K562 (cell line): ENCODE results near the gene THOC7. TPM values are rescaled to one million over a fixed set of nuclear protein-coding genes. Genes with fewer than 3 reads are reported as not detected.

Experiments
- ATAC-seq: fragments of 200-7000 bp; cut with Tn5 transposase; 3 replicates; pipeline ENCODE4 v1.9.1; 2020; ENCODE audit warnings: moderate library complexity
- BruUV-seq: library from RNA; stranded (reverse); fragments of 400-500 nt; replicated peaks from 2 replicates; lab custom pipeline; 2021; lab: Mats Ljungman, UMichigan
- CTCF ChIA-PET: fragments of 300-600 bp; formaldehyde crosslinking; extraction: SDS; loops from one replicate; lab custom pipeline; 2021; ENCODE audit warnings: low intra/inter-chr PET ratio; lab: Yijun Ruan, JAX
- POLR2A ChIA-PET: fragments of 300-600, 350-650 bp; sonication (Branson Sonifier 250); formaldehyde crosslinking; extraction: SDS; loops from one replicate; lab custom pipeline; 2021; ENCODE audit warnings: antibody characterized with exemption, inconsistent platforms; lab: Yijun Ruan, JAX
- DNase-seq, 4 experiments: peaks; one replicate each; pipeline versions ENCODE4 v3.0.0 to v3.0.0-alpha.2; 2011 to 2018; ENCODE audit warnings: low spot score in 3 of 4, mixed read lengths in 3 of 4; ENCODE audit errors: extremely low read depth in 1 of 4
- FAIRE-seq: peaks from 2 replicates; lab custom pipeline; 2011; peaks lifted over from hg19 to GRCh38; lab: Jason Lieb, UNC
- H2AFZ ChIP-seq: 2 replicates; pipeline ENCODE4 v1.6.0; 2011; ENCODE audit warnings: low read depth, low read length, control low read depth, inconsistent platforms
- H3K27ac ChIP-seq: fragments of 200-600 bp; 3 replicates; pipeline ENCODE4 v1.8.0; 2011; ENCODE audit warnings: low read depth, mild to moderate bottlenecking, control low read depth, inconsistent platforms, low read length, moderate library complexity, mixed read lengths; ENCODE audit errors: extremely low read depth
- H3K27me3 ChIP-seq, 2 experiments: fragments of 300-600 bp in 1 of 2; 2 replicates in 1 of 2; 3 replicates in 1 of 2; pipeline versions ENCODE4 v1.6.0 to v1.8.0; 2011; ENCODE audit warnings: inconsistent platforms in 2 of 2, low read length in 2 of 2, mild to moderate bottlenecking in 1 of 2, mixed read lengths in 1 of 2, moderate library complexity in 1 of 2; ENCODE audit not compliant: control insufficient read depth in 2 of 2, insufficient read depth in 2 of 2
- H3K36me3 ChIP-seq: fragments of 300-600 bp; 3 replicates; pipeline ENCODE4 v1.8.0; 2011; ENCODE audit warnings: mild to moderate bottlenecking, low read length, inconsistent platforms; ENCODE audit not compliant: control insufficient read depth, insufficient read depth
- H3K4me1 ChIP-seq, 2 experiments: fragments of 200-600 bp in 1 of 2; replicated peaks in 1 of 2; 2 replicates in 1 of 2; 3 replicates in 1 of 2; pipeline versions ENCODE4 v1.5.1 to v1.8.0; 2011; ENCODE audit warnings: inconsistent platforms in 2 of 2, low read length in 2 of 2, mild to moderate bottlenecking in 1 of 2, mixed read lengths in 1 of 2, moderate library complexity in 1 of 2; ENCODE audit not compliant: control insufficient read depth in 2 of 2, insufficient read depth in 2 of 2
- H3K4me2 ChIP-seq: 2 replicates; pipeline ENCODE4 v1.6.1; 2011; ENCODE audit warnings: low read length, control low read depth, inconsistent platforms, mixed read lengths; ENCODE audit not compliant: insufficient read depth
- H3K4me3 ChIP-seq: fragments of 200-600 bp; sonication (generic), shearing (Covaris generic); 2 replicates; pipeline ENCODE4 v1.5.1; 2016; ENCODE audit warnings: control low read depth, inconsistent platforms
- H3K79me2 ChIP-seq: fragments of 200-600 bp; 3 replicates; pipeline ENCODE4 v1.8.0; 2011; ENCODE audit warnings: low read length, inconsistent platforms; ENCODE audit not compliant: control insufficient read depth, insufficient read depth
- H3K9ac ChIP-seq, 2 experiments: 2 replicates each; pipeline versions ENCODE4 v1.6.0 to v1.6.1; 2011; ENCODE audit warnings: low read depth in 2 of 2, low read length in 2 of 2, control low read depth in 1 of 2, inconsistent platforms in 1 of 2, mild to moderate bottlenecking in 1 of 2, mixed read lengths in 1 of 2; ENCODE audit not compliant: insufficient read depth in 1 of 2
- H3K9me1 ChIP-seq: one replicate; pipeline ENCODE4 v1.6.0; 2011; ENCODE audit warnings: inconsistent platforms, mild to moderate bottlenecking, low read length, moderate library complexity; ENCODE audit not compliant: control insufficient read depth, insufficient read depth
- H3K9me3 ChIP-seq: replicated peaks from 2 replicates; pipeline ENCODE4 v1.5.1; 2011; ENCODE audit warnings: low read depth, low read length, inconsistent platforms; ENCODE audit not compliant: control insufficient read depth, insufficient read depth
- H4K20me1 ChIP-seq: replicated peaks from 2 replicates; pipeline ENCODE4 v1.6.1; 2011; ENCODE audit warnings: low read length, inconsistent platforms, mixed read lengths; ENCODE audit not compliant: control insufficient read depth, insufficient read depth
- BRD9 ChIP-seq: fragments of 450-650 bp; IDR thresholded peaks from 2 replicates; pipeline ENCODE4 v1.6.1; 2018; ENCODE audit warnings: low read depth; ENCODE audit not compliant: partially characterized antibody
- ESRRA ChIP-seq: fragments of 450-650 bp; IDR thresholded peaks from 2 replicates; pipeline ENCODE4 v1.6.1; 2014; ENCODE audit warnings: low read depth, mild to moderate bottlenecking, moderate library complexity, borderline replicate concordance
- KDM5B ChIP-seq: fragments of 200-600 bp; sonication (generic); IDR thresholded peaks from 2 replicates; pipeline ENCODE4 v1.6.1; 2012; ENCODE audit warnings: low read depth, mild to moderate bottlenecking, moderate library complexity, low read length, control low read depth, inconsistent platforms; ENCODE audit not compliant: insufficient replicate concordance
- PHF21A ChIP-seq: fragments of 450-650 bp; IDR thresholded peaks from 2 replicates; pipeline ENCODE4 v1.6.1; 2017; ENCODE audit warnings: low read depth, borderline replicate concordance
- PHTF2 ChIP-seq: fragments of 250-450 bp; sonication (Bioruptor Pico); IDR thresholded peaks from 2 replicates; pipeline ENCODE4 v1.5.0; 2021; ENCODE audit warnings: mild to moderate bottlenecking
- RHOXF2B ChIP-seq: fragments of 250-450 bp; sonication (Bioruptor Pico); conservative IDR thresholded peaks from 2 replicates; pipeline ENCODE4 v1.5.1; 2021
- SMARCA5 ChIP-seq: fragments of 450-650 bp; IDR thresholded peaks from 2 replicates; pipeline ENCODE4 v1.6.1; 2016
- TRIM28 ChIP-seq: fragments of 450-650 bp; IDR thresholded peaks from 2 replicates; pipeline ENCODE4 v1.6.1; 2017
- ZNF282 ChIP-seq: sonication (generic); formaldehyde crosslinking; IDR thresholded peaks from 2 replicates; pipeline ENCODE4 v1.8.1; 2023; ENCODE audit warnings: missing genetic modification reagents
- WGBS: fragments of 100-300 bp; shearing (Covaris generic); methylation state at CpG from one replicate; pipeline ENCODE4 v1.1.6; 2016; ENCODE audit warnings: low coverage, mixed read lengths; ENCODE audit not compliant: insufficient coverage; ENCODE audit errors: missing lambda C conversion rate; 5-methylcytosine and 5-hydroxymethylcytosine counted together
- in situ Hi-C: fragments of 300-500 bp; cut with MboI; formaldehyde crosslinking; loops from 4 replicates; pipeline ENCODE4 v1.15.0; 2018; ENCODE audit warnings: inconsistent platforms, mixed read lengths
- intact Hi-C: fragments of 100-400 bp; cut with micrococcal nuclease; formaldehyde crosslinking; loops from 2 replicates; pipeline ENCODE4 v1.14.2; 2022
- polyA plus RNA-seq, 8 experiments: library from polyadenylated mRNA; depleted of rRNA in 4 of 8; stranded (reverse) in 5 of 8; unstranded in 3 of 8; fragments of >200 nt; fragmentation: Nextera tagmentation in 2 of 8; fragmentation: Illumina TruSeq in 1 of 8; extraction: Ambion mirVana in 2 of 8; extraction: Trizol in 1 of 8; gene quantifications; 2 replicates each; pipeline versions ENCODE4 v1.2.1 to v1.2.3, GENCODE V29; 2011 to 2014; ENCODE audit warnings: inconsistent platforms in 1 of 8, missing spikeins in 1 of 8
- total RNA-seq, 7 experiments: library from RNA; depleted of rRNA in 6 of 7; stranded (reverse); fragments of >200 nt in 6 of 7; fragmentation: Illumina TruSeq in 2 of 7; extraction: Trizol in 2 of 7; gene quantifications; 2 replicates each; pipeline versions ENCODE4 v1.2.1 to v1.2.3, GENCODE V29; 2011 to 2021; ENCODE audit warnings: low replicate concordance in 1 of 7
- TF ChIP-seq, protein P1 (sequence below): conservative IDR thresholded peaks from 2 replicates; pipeline ENCODE4 v1.6.1; 2011; ENCODE audit warnings: low read depth, mild to moderate bottlenecking, low read length; ENCODE audit not compliant: control insufficient read depth

Gene THOC7
- total and polyA plus RNA-seq, 9 of the 15 experiments (the other 6 are each of a cell fraction or from before 2014, with no cell fraction given) = 56.5 to 129 (median 94.7) TPM

GRCh38 chr3:63798544-63798943 is 65.1 kb downstream of the THOC7 start:
- H3K36me3 ChIP-seq = no peaks in the 10 kb centered on the region
- WGBS = 0% methylated on average over 2 of the region's 2 CpGs
- TF ChIP-seq PHF21A (no peak), ESRRA (no peak), ZNF282 (CRISPR knock-in tag) (no peak), KDM5B (no peak), RHOXF2B (CRISPR knock-in tag) (no peak), TRIM28 (no peak), SMARCA5 (no peak), BRD9 (no peak), PHTF2 (CRISPR knock-in tag) (no peak)
- TF ChIP-seq, protein P1, sequence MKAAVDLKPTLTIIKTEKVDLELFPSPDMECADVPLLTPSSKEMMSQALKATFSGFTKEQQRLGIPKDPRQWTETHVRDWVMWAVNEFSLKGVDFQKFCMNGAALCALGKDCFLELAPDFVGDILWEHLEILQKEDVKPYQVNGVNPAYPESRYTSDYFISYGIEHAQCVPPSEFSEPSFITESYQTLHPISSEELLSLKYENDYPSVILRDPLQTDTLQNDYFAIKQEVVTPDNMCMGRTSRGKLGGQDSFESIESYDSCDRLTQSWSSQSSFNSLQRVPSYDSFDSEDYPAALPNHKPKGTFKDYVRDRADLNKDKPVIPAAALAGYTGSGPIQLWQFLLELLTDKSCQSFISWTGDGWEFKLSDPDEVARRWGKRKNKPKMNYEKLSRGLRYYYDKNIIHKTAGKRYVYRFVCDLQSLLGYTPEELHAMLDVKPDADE = no peak
- H3K9me1 ChIP-seq = no peaks in the 10 kb centered on the region
- no peak overlapping the region for H3K4me2 ChIP-seq
- H3K27me3 ChIP-seq = no peaks in the 10 kb centered on the region
- ChIA-PET POLR2A (no interaction called here), CTCF (no interaction called here)
- no peaks in the 10 kb centered on the region for H3K79me2 ChIP-seq
- no TSS peak for BruUV-seq
- FAIRE-seq (no peak), ATAC-seq (no peak), DNase-seq (no peak)
- H3K27ac ChIP-seq = no peak overlapping the region
- H3K4me1 ChIP-seq = no peaks in the 10 kb centered on the region
- H2AFZ ChIP-seq = no peak overlapping the region
- intact Hi-C loops = no loop called here
- H3K9me3 ChIP-seq = no peaks in the 10 kb centered on the region
- no peaks in the 10 kb centered on the region for H4K20me1 ChIP-seq
- no peak overlapping the region for H3K4me3 ChIP-seq
- in situ Hi-C loops = no loop called here
- no peak overlapping the region for H3K9ac ChIP-seq
